ENCODE data around the gene PRR15L. TPM values are rescaled to one million over a fixed set of nuclear protein-coding genes. Genes with fewer than 3 reads are reported as not detected.
"Not testable (repeated sequence)": the region's sequence is repeated elsewhere in the genome, so short reads cannot be mapped to it uniquely, and the experiment has no call there.

The PRR15L gene, protein sequence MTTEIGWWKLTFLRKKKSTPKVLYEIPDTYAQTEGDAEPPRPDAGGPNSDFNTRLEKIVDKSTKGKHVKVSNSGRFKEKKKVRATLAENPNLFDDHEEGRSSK
- polyA plus RNA-seq (ENCODE audit: insufficient read length in 3 of 3), result 10 to 100 TPM; 20.4 to 22.7 (median 21.6) TPM
- long read RNA-seq, donor 1, transcript PRR15L-201 (2 exons, 1,519 nt), result major isoform, 5 of 5 reads
- long read RNA-seq, donor 1, partial matches to known transcripts, result 0 of 5 reads
- long read RNA-seq, donor 1, other reads (novel, unspliced or antisense), result 0 of 5 reads
- long read RNA-seq, donor 2, transcript PRR15L-201 (2 exons, 1,519 nt), result major isoform, 14 of 14 reads
- long read RNA-seq, donor 2, partial matches to known transcripts, result 0 of 14 reads
- long read RNA-seq, donor 2, other reads (novel, unspliced or antisense), result 0 of 14 reads
- long read RNA-seq, donor 3, transcript PRR15L-201 (2 exons, 1,519 nt), result major isoform, 8 of 8 reads
- long read RNA-seq, donor 3, partial matches to known transcripts, result 0 of 8 reads
- long read RNA-seq, donor 3, other reads (novel, unspliced or antisense), result 0 of 8 reads
- long read RNA-seq, donor 4, transcript PRR15L-201 (2 exons, 1,519 nt), result major isoform, 13 of 13 reads
- long read RNA-seq, donor 4, partial matches to known transcripts, result 0 of 13 reads
- long read RNA-seq, donor 4, other reads (novel, unspliced or antisense), result 0 of 13 reads
- long read RNA-seq, donor 5, transcript PRR15L-201 (2 exons, 1,519 nt), result major isoform, 5 of 5 reads
- long read RNA-seq, donor 5, partial matches to known transcripts, result 0 of 5 reads
- long read RNA-seq, donor 5, other reads (novel, unspliced or antisense), result 0 of 5 reads
- long read RNA-seq, donor 6, transcript PRR15L-201 (2 exons, 1,519 nt), result major isoform, 11 of 11 reads
- long read RNA-seq, donor 6, partial matches to known transcripts, result 0 of 11 reads
- long read RNA-seq, donor 6, other reads (novel, unspliced or antisense), result 0 of 11 reads
- long read RNA-seq, donor 7, partial matches to known transcripts, result 0 of 2 reads
- long read RNA-seq, donor 7, other reads (novel, unspliced or antisense), result 0 of 2 reads
- long read RNA-seq, donor 8, result 0 reads
- long read RNA-seq, donor 9, transcript PRR15L-201 (2 exons, 1,519 nt), result major isoform, 11 of 11 reads
- long read RNA-seq, donor 9, partial matches to known transcripts, result 0 of 11 reads
- long read RNA-seq, donor 9, other reads (novel, unspliced or antisense), result 0 of 11 reads
- long read RNA-seq, donor 10, transcript PRR15L-201 (2 exons, 1,519 nt), result major isoform, 6 of 6 reads
- long read RNA-seq, donor 10, partial matches to known transcripts, result 0 of 6 reads
- long read RNA-seq, donor 10, other reads (novel, unspliced or antisense), result 0 of 6 reads
- long read RNA-seq, donor 11, partial matches to known transcripts, result 84 of 94 reads
- long read RNA-seq, donor 11, other reads (novel, unspliced or antisense), result 6 of 94 reads
- long read RNA-seq, donor 12, transcript PRR15L-201 (2 exons, 1,519 nt), result major isoform, 9 of 9 reads
- long read RNA-seq, donor 12, partial matches to known transcripts, result 0 of 9 reads
- long read RNA-seq, donor 12, other reads (novel, unspliced or antisense), result 0 of 9 reads
- long read RNA-seq, donor 13, transcript PRR15L-201 (2 exons, 1,519 nt), result major isoform, 9 of 9 reads
- long read RNA-seq, donor 13, partial matches to known transcripts, result 0 of 9 reads
- long read RNA-seq, donor 13, other reads (novel, unspliced or antisense), result 0 of 9 reads
- long read RNA-seq, donor 14, result 0 reads
- long read RNA-seq, donor 15, result 0 reads
- long read RNA-seq, donor 16, transcript PRR15L-201 (2 exons, 1,519 nt), result major isoform, 6 of 6 reads
- long read RNA-seq, donor 16, partial matches to known transcripts, result 0 of 6 reads
- long read RNA-seq, donor 16, other reads (novel, unspliced or antisense), result 0 of 6 reads

- peak; percentile 48 for DNase-seq
Observed at GRCh38 chr17:47957591-47958490, at the start of gene PRR15L. Gene PRR15L (minus strand): TSS chr17:47957883. CDS start chr17:47953234, 4,649 bp downstream.

DNA sequence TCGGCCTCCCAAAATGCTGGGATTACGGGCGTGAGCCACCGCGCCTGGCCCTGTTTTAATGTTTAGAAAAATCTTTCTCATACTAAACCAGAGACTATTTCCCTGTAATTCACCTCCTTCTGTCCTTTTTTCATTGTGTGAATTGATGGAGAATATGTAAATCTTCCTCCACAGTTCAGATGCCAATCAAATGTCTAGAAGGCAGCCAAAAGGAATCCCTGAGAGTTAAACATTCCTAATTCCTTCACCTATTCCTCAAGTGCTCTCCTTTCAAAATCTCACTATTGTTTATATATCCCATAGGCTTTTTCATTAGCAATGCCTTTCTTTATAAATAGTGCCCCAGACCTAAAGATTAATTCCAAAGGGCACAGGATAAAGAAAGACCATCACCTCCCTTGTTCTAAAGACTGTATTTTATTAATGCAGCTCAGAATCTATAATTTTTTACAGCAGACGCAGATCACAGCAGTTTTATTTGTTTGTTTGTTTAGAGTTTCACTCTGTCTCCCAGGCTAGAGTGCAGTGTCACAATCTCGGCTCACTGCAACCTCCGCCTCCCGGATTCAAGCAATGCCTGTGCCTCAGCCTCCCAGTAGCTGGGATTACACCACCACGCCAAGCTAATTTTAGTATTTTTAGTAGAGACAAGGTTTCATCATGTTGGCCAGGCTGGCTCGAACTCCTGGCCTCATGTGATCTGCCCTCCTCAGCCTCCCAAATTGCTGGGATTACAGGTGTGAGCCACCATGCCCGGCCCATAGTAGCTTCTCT is 49.4 kb upstream of the PRR15L start:
- DNase-seq, result no peak

DNA sequence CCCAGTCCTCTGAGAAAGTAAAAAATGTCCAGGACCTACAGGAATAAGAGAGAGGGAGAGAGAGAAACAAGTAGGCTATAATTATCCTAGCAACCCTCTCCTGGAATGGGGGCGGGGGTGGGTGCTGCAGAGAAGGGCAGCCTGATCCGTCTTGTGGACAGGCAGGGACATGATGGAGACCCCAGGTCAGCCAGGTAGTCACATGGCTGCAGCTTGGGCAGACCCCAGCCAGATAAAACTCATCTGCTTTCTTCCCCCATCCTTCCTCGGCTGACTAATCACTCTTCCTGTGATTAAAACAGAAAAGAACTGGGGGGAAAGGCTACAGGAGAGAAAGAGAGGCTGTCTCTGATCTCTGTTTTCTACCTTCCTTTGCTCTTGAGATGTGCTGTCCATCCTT is 47.3 kb upstream of the PRR15L start:
- no peak for DNase-seq

GRCh38 chr17:48003417-48004151 is 45.9 kb upstream of the PRR15L start:
- no peak for DNase-seq

DNA sequence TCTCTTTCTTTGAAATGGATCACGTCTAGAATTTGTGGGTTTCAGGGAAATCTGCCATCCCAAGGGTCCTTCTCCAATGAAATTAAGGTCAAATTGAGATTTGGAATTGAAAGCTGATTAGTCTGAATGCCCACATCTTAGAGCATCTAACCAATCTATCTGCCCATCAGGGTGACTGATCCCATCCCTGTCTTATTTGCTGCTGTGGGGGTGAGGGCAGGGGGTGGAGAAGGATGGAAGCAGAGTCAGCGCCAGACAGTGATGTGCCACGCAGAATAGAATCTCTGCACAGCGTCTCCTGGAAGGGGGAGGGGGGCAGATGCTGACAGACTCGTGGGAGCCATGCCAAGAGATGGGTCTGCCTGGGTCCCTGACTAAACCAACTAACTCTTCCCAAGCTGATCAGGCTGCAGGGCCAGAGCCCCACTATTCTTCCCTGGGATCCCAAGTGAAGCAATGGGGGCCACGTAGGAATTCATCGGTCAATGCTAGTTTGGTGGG is 45.3 kb upstream of the PRR15L start:
- no peak for DNase-seq

DNA sequence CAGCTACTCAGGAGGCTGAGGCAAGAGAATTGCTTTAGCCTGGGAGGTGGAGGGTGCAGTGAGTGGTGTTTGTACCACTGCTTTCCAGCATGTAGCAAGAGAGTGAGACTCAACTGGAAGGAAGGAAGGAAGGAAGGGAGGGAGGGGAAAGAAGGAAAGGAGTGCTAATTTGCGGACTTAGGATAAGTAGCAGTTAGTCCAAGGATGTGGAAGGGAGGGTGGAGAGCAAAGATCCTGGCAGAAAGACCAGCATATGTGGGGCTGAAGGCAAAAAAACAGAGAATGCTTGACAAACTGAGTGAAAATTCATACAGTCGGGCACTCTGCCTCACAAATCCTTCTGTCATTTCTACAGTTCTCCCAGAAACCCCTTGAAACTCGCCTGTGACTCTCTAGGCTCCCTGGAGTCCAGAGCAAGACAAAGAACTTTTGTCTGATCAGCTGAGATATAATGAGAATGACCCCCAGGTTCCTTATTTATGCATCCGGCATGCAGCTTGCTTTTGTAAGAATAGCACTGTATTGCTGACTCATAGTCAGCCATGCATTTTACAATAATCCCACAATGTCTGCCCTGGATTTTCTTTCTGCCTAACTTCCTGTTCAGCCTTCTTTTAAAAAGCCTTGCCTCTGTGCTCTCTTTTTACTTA is 44.7 kb upstream of the PRR15L start:
- DNase-seq, result peak; percentile 45

GRCh38 chr17:48001657-48002056 is 44.0 kb upstream of the PRR15L start:
- DNase-seq, result not testable (repeated sequence)

GRCh38 chr17:48001197-48001596 is 43.5 kb upstream of the PRR15L start:
- DNase-seq, result no peak

- DNase-seq, result no peak
Observed at GRCh38 chr17:47999582-47999981, 41.9 kb upstream of the PRR15L start.

- DNase-seq, result no peak
Observed at GRCh38 chr17:47998044-47998443, 40.4 kb upstream of the PRR15L start.

GRCh38 chr17:47997586-47997985 is 39.9 kb upstream of the PRR15L start:
- DNase-seq, result no peak

DNA sequence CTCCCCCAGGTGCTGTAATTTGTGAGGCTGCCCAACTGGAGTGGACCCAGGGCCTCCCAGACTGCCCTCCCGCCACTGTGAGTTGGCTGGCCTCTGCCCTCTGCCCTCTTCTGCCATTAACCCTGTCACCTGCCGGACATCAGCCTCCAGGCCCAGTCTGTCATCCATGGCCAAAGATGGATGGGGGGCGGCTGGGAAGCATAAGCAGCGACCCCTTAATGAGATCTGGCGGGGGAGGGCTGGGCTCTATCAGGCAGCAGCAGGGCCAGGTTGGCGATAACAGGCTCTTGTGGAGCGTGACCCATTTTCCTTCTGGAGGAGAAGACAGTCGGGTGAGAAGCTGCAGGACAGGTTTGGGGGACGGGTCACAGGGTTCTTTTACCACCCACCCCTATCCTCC is 38.5 kb upstream of the PRR15L start:
- DNase-seq, result peak; percentile 42

DNA sequence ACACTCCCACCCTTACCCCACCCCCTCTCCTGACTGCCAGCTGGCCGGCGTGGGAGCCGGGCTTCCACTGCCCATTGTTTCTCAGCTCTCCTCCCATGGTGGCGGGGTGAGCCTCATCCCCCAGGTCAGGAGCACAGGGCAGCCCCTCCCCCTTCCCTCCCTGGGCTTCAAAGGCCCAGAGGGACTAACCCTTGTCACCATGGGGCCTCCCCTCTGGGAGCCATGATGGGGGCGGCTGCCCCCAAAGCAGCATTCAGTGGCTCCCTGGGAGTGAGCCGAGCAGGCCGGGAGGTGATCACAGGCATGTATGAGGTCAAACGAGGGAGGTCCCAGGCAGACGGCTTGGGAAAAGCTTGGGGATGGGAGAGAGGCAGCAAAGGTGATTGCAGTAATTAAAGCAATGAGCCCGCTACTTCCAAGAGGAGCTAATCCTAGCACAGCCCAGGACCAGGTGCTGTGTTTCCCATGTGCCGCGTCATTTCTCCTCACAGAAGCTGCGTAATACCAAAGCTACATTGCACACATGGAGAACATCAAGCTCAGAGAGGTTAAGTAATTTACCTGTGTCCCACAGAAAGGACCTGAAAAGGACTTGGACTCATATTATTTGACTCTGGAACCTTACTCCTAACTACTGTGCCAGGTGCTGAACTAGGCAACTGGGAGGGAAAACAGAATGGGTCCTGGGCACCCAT is 37.7 kb upstream of the PRR15L start:
- peak; percentile 30 for DNase-seq

DNA sequence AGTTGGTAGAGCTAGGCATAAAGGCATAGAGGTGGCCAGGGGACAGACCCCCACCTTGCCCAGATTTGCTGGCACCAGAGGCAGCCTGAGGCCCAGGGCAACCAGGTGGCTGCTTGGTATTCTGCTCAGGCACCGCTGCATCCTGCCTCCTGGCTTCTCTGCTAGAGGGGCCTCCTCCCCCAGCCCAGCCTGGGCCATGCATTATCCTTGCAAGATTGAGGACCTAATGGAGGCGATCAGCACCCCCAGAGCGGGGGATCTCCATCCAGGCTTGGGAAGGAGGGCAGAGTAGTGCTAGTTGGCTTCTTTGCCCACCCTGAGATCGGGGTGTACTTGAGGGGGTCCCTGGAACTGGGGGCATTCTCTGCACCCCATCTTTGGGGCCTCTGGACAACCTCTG is 37.0 kb upstream of the PRR15L start:
- no peak for DNase-seq

- no peak for DNase-seq
Observed at GRCh38 chr17:47993964-47994363, 36.3 kb upstream of the PRR15L start.

DNA sequence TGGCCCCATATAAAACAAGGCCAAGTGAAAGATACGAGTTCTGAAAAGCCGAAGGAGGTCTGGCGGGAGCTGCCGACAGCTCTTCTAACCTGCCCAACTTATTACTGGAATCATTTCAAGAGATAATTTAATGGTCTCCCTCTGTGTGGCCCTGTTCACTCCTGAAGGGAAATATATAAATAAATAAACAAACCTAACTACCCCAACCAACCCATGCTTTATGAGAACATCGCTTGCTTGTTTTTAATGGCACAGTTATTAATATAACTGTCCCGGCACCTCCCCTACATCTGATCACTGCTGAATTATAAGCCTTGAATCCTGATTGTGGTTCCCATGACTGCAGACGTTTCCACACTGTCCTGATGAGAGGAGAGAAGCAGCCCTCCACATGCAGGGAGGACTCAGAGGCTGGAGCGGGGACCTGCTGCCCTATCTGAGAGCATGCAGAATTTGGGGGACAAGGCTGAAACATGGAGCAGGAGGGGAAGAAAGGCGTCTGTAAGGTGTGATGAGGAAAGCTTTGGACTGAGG is 35.4 kb upstream of the PRR15L start:
- no peak for DNase-seq
